ENCODE measurements around the gene UPK3B. TPM values are rescaled to one million over a fixed set of nuclear protein-coding genes. Genes with fewer than 3 reads are reported as not detected.
"Not testable (repeated sequence)": the region's sequence is repeated elsewhere in the genome, so short reads cannot be mapped to it uniquely, and the experiment has no call there.

UPK3B gene
- total RNA-seq, 4 donors from 2014 or later: 1.4 to 5.2 (median 3.3) TPM; not detected in 1

DNA sequence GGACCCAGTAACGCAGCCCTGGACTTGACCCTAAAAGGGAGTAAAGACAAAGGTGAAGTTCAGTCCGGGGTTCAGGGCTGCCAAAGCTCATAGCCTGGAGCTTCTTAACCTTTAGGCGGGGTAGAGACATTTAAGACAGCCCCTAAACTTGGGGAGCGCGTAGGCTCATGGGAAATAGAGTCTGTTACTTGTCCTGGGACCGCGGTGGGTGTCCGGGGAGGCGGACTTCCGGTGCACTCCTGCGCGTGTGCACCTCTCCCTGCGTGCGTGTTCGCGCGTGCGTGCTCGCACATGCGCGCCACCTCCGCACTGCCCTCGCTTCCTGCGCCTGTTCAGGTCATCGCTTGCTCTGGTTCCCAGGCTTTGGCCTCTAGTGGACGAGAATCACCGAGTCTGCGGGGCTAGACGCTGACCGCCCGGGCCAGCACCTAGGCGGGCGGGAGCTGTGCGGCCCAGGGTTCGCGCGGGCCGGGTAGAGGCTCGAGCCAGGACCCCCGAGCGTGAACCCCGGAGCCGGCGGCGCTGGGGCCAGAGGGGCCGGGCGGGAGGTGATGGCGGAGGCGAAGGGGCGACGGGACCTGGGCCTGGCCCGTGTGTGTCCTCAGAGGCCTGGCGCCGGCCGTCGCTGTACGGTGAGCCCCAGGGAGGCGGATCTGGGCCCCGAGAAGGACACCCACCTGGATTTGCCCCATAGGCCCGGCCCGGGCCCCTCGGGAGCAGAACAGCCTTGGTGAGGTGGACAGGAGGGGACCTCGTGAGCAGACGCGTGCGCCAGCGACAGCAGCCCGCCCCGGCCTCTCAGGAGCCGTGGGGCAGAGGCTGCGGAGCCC, 38.9 kb downstream of the UPK3B start:
- peak; percentile 64 to 66 for TF ChIP-seq POLR2A (IDR thresholded peaks at IDR 0.05)
- TF ChIP-seq, protein P1, sequence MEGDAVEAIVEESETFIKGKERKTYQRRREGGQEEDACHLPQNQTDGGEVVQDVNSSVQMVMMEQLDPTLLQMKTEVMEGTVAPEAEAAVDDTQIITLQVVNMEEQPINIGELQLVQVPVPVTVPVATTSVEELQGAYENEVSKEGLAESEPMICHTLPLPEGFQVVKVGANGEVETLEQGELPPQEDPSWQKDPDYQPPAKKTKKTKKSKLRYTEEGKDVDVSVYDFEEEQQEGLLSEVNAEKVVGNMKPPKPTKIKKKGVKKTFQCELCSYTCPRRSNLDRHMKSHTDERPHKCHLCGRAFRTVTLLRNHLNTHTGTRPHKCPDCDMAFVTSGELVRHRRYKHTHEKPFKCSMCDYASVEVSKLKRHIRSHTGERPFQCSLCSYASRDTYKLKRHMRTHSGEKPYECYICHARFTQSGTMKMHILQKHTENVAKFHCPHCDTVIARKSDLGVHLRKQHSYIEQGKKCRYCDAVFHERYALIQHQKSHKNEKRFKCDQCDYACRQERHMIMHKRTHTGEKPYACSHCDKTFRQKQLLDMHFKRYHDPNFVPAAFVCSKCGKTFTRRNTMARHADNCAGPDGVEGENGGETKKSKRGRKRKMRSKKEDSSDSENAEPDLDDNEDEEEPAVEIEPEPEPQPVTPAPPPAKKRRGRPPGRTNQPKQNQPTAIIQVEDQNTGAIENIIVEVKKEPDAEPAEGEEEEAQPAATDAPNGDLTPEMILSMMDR (IDR thresholded peaks at IDR 0.05): peak in 3 of 6 experiments; percentile 17 to 28 (median 28)
- Histone ChIP-seq H3K27ac (peak overlapping the region; percentile 88 to 89 (median 88)), H3K4me3 (peak overlapping the region; percentile 86 to 90 (median 88))
- not testable (repeated sequence) for H3K4me1 ChIP-seq, H3K27me3 ChIP-seq, H3K36me3 ChIP-seq, H3K9me3 ChIP-seq
- peak; percentile 86 to 95 (median 88) for DNase-seq

DNA sequence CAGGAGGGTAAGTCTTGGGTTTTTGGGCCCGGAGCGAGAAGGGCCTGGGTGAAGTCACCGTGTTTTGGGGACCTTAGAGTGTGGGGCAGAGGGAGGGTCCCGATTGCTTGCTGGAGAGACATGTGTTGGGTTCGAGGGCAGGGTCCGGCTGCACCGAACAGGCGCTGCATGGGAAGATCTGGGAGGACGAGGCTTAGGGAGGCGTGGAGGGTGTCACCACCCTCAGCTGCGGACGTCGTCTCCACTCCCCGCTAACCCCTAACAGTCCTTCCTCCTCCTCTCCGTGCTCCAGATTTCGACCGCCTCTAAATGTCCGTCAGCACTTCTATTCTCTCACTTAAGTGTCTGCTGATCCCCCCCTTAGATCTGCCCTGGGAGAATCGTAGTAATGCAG, 39.5 kb downstream of the UPK3B start:
- H3K36me3 ChIP-seq, H3K27me3 ChIP-seq, H3K9me3 ChIP-seq, H3K4me1 ChIP-seq: not testable (repeated sequence)
- DNase-seq: peak in 2 of 3 donors; percentile 16 to 46
- peak overlapping the region; percentile 86 to 90 (median 88) for H3K4me3 ChIP-seq
- peak overlapping the region; percentile 88 to 89 (median 88) for H3K27ac ChIP-seq

DNA sequence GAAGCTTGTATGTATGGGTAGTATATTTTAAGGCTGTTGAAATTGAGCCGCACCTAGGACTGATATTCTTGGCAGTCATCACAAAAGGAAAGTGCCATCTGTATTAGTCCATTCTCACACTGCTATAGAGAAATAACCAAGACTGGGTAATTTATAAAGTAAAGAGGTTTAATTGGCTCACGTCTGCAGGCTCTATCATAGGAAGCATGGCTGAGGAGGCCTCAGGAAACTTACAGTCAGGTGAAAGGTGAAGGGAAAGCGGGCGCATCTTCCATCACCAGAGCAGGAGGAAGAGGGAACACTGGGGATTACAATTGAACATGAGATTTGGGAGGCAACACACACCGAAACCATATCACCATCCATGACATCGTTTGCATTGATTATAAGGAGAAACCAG, 41.6 kb downstream of the UPK3B start:
- H3K4me1 ChIP-seq, H3K9me3 ChIP-seq, H3K36me3 ChIP-seq, H3K27ac ChIP-seq, H3K4me3 ChIP-seq, H3K27me3 ChIP-seq, DNase-seq: not testable (repeated sequence)

DNA sequence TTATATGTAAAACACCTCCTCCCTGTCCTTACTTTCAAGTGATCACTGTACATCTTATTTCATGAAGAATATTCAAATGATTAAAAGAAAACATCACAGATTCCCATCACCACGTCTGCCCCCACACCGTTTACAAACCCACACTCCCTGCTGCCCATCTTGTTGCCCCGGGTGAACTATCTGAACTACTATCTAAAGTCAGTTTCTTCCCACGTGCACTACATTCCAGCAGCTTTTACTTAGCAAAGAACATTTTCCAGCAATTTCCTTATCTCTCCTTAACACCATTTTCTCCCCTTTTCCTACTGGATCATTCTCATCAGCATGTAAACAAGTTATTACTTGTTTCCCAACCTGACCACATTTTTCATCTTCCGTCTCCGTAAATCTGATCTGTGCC, 49.3 kb downstream of the UPK3B start:
- not testable (repeated sequence) for DNase-seq, H3K4me3 ChIP-seq, H3K9me3 ChIP-seq, H3K27me3 ChIP-seq, H3K36me3 ChIP-seq, H3K4me1 ChIP-seq, H3K27ac ChIP-seq

DNA sequence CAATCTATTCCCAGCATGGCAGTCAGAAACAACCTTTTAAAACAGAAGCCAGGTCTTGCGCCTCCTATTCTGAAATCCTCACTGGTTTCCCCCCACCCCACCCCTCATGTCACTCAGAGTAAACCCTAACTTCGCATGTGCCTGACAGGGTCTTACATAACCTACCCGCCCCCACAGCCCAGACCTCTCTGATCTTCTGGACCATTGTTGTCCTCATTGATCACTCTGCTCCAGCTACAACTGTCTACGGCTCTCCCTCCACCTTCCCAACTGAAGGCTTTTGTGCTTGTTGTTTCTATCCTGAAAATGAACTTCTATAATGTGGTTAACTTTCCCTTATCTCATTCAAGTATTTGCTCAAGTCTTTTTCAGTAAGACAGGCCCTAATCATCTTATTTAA, 49.8 kb downstream of the UPK3B start:
- H3K4me1 ChIP-seq, H3K36me3 ChIP-seq, H3K4me3 ChIP-seq, H3K9me3 ChIP-seq, H3K27ac ChIP-seq, DNase-seq, H3K27me3 ChIP-seq: not testable (repeated sequence)

DNA sequence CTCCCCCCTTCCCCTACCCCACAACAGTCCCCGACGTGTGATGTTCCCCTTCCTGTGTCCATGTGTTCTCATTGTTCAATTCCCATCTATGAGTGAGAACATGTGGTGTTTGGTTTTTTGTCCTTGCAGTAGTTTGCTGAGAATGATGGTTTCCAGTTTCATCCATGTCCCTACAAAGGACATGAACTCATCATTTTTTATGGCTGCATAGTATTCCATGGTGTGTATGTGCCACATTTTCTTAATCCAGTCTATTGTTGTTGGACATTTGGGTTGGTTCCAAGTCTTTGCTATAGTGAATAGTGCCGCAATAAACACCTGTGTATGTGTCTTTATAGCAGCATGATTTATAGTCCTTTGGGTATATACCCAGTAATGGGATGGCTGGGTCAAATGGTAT, 51.0 kb downstream of the UPK3B start:
- H3K36me3 ChIP-seq, H3K4me1 ChIP-seq, H3K9me3 ChIP-seq, DNase-seq, H3K27ac ChIP-seq, H3K4me3 ChIP-seq, H3K27me3 ChIP-seq: not testable (repeated sequence)

DNA sequence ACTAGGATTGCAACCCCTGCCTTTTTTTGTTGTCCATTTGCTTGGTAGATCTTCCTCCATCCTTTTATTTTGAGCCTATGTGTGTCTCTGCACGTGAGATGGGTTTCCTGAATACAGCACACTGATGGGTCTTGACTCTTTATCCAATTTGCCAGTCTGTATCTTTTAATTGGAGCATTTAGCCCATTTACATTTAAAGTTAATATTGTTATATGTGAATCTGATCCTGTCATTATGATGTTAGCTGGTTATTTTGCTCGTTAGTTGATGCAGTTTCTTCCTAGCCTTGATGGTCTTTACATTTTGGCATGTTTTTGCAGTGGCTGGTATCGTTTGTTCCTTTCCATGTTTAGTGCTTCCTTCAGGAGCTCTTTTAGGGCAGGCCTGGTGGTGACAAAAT, 54.6 kb downstream of the UPK3B start:
- not testable (repeated sequence) for H3K9me3 ChIP-seq, H3K27ac ChIP-seq, H3K27me3 ChIP-seq, H3K4me3 ChIP-seq, H3K36me3 ChIP-seq, H3K4me1 ChIP-seq, DNase-seq

Small RNA genes lying within 50 kb of the gene (small RNA-seq; reads per million reads assigned to genes)
- 0 reads per million in 2 donors for gene RF00019

Other genes starting within 250 kb of the UPK3B start
- gene HSPB1, start 207.9 kb upstream of the UPK3B start, total RNA-seq: 100 to 1,000 TPM in 1 of 4 donors, 10 to 100 TPM in 3; 59.0 to 139 (median 88.3) TPM
- 10 to 100 TPM; 40.5 to 74.3 (median 53.6) TPM for gene YWHAG, start 151.6 kb upstream of the UPK3B start, total RNA-seq
- gene SSC4D, start 100.9 kb upstream of the UPK3B start, total RNA-seq: 1 to 10 TPM in 1 of 4 donors, not detected in 3; 2.8 TPM
- 1 to 10 TPM in 3 of 4 donors, not detected in 1; 2.8 to 4.3 (median 3.3) TPM for gene ZP3, start 85.6 kb upstream of the UPK3B start, total RNA-seq
- gene DTX2, start 48.8 kb upstream of the UPK3B start, total RNA-seq: 10 to 100 TPM; 32.2 to 72.8 (median 59.2) TPM
- gene SPDYE16, start 32.7 kb downstream of the UPK3B start, total RNA-seq: 1 to 10 TPM in 1 of 4 donors, not detected in 3; 1.7 TPM
- 10 to 100 TPM in 2 of 4 donors, 1 to 10 TPM in 2; 6.3 to 14.0 (median 9.8) TPM for gene POMZP3, start 116.7 kb downstream of the UPK3B start, total RNA-seq

Data from Peyer's patch (tissue), 4 donors.